K562 (cell line): ENCODE data around the gene CREB3L2. TPM values are rescaled to one million over a fixed set of nuclear protein-coding genes. Genes with fewer than 3 reads are reported as not detected.

ENCODE experiments used
- BDP1 ChIP-seq: IDR thresholded peaks from 3 replicates; pipeline ENCODE4 v1.6.1; 2011; ENCODE audit not compliant: insufficient read length, insufficient read depth
- BHLHE40 ChIP-seq: IDR thresholded peaks from 2 replicates; pipeline ENCODE4 v1.6.1; 2011; ENCODE audit warnings: low read length, improper control_type of control experiment
- CBX8 ChIP-seq: fragments of 200-600 bp; sonication (generic); IDR thresholded peaks from 2 replicates; pipeline ENCODE4 v1.6.1; 2012; ENCODE audit warnings: borderline replicate concordance, mixed run types, low read depth, mild to moderate bottlenecking, moderate library complexity, mixed read lengths, low read length, control low read depth, inconsistent platforms; ENCODE audit not compliant: poor library complexity, severe bottlenecking; ENCODE audit errors: extremely low read depth
- CEBPB ChIP-seq: fragments of 450-650 bp; IDR thresholded peaks from 2 replicates; pipeline ENCODE4 v1.6.1; 2016; ENCODE audit warnings: missing genetic modification characterization, missing compliant biosample characterization
- CGGBP1 ChIP-seq: fragments of 250-450 bp; sonication (Bioruptor Pico); IDR thresholded peaks from 2 replicates; pipeline ENCODE4 v1.9.0; 2021; ENCODE audit warnings: mild to moderate bottlenecking
- CREB3 ChIP-seq: fragments of 450-650 bp; conservative IDR thresholded peaks from 2 replicates; pipeline ENCODE4 v1.6.1; 2016; ENCODE audit warnings: missing genetic modification characterization, low read depth, mild to moderate bottlenecking, missing compliant biosample characterization, moderate library complexity
- FOXA3 ChIP-seq, 2 experiments: fragments of 450-650 bp in 1 of 2; sonication (generic) in 1 of 2; formaldehyde crosslinking; IDR thresholded peaks in 1 of 2; conservative IDR thresholded peaks in 1 of 2; 2 replicates each; pipeline versions ENCODE4 v1.4.0 to v1.8.0; 2020 to 2022; ENCODE audit warnings: mild to moderate bottlenecking in 2 of 2, missing genetic modification reagents in 1 of 2
- KAT2B ChIP-seq: IDR thresholded peaks from one replicate; pipeline ENCODE4 v1.6.1; 2012; ENCODE audit warnings: low read depth, mild to moderate bottlenecking, control low read depth, inconsistent platforms, low read length, moderate library complexity
- MTF1 ChIP-seq: fragments of 250-450 bp; sonication (Bioruptor Pico); IDR thresholded peaks from 2 replicates; pipeline ENCODE4 v1.9.0; 2021; ENCODE audit warnings: moderate library complexity, mild to moderate bottlenecking, inconsistent platforms, borderline replicate concordance
- PATZ1 ChIP-seq: fragments of 250-450 bp; sonication (Bioruptor Pico); IDR thresholded peaks from 2 replicates; pipeline ENCODE4 v1.5.0; 2020; ENCODE audit warnings: mild to moderate bottlenecking, borderline replicate concordance
- POU5F1 ChIP-seq: fragments of 150-350 bp; IDR thresholded peaks from 2 replicates; pipeline ENCODE4 v1.6.1; 2014; ENCODE audit warnings: borderline replicate concordance, low read length, low read depth, mild to moderate bottlenecking; ENCODE audit not compliant: partially characterized antibody
- RNF2 ChIP-seq: sonication (generic); IDR thresholded peaks from 2 replicates; pipeline ENCODE4 v1.6.1; 2016
- RNF219 ChIP-seq: fragments of 250-450 bp; sonication (Bioruptor Pico); IDR thresholded peaks from 2 replicates; pipeline ENCODE4 v1.5.0; 2022; ENCODE audit warnings: mild to moderate bottlenecking
- SP1 ChIP-seq: sonication (generic); formaldehyde crosslinking; IDR thresholded peaks from 2 replicates; pipeline ENCODE4 v1.8.1; 2022; ENCODE audit warnings: mild to moderate bottlenecking, missing genetic modification reagents
- SPI1 ChIP-seq: IDR thresholded peaks from 2 replicates; pipeline ENCODE4 v1.6.1; 2011; ENCODE audit warnings: low read depth, low read length, control low read depth, borderline replicate concordance
- SRSF9 ChIP-seq: fragments of 200-400 bp; formaldehyde crosslinking; IDR thresholded peaks from 2 replicates; pipeline ENCODE4 v1.6.1; 2017; ENCODE audit warnings: low read depth, low read length, borderline replicate concordance
- TFAM ChIP-seq: fragments of 250-450 bp; sonication (Bioruptor Pico); conservative IDR thresholded peaks from 2 replicates; pipeline ENCODE4 v1.5.0; 2021; ENCODE audit warnings: mild to moderate bottlenecking, moderate library complexity
- ZFX ChIP-seq: sonication (generic); formaldehyde crosslinking; IDR thresholded peaks from 2 replicates; pipeline ENCODE4 v1.8.0; 2022; ENCODE audit warnings: mild to moderate bottlenecking, missing genetic modification reagents, moderate library complexity
- ZNF133 ChIP-seq: fragments of 250-450 bp; sonication (Bioruptor Pico); IDR thresholded peaks from 2 replicates; pipeline ENCODE4 v1.4.0; 2020; ENCODE audit warnings: mild to moderate bottlenecking
- ZNF449 ChIP-seq: fragments of 250-450 bp; sonication (Bioruptor Pico); IDR thresholded peaks from 2 replicates; pipeline ENCODE4 v1.8.0; 2022; ENCODE audit warnings: moderate library complexity, mild to moderate bottlenecking, inconsistent platforms
- polyA plus RNA-seq, 8 experiments: library from polyadenylated mRNA; depleted of rRNA in 4 of 8; stranded (reverse) in 5 of 8; unstranded in 3 of 8; fragments of >200 nt; fragmentation: Nextera tagmentation in 2 of 8; fragmentation: Illumina TruSeq in 1 of 8; extraction: Ambion mirVana in 2 of 8; extraction: Trizol in 1 of 8; gene quantifications; 2 replicates each; pipeline versions ENCODE4 v1.2.1 to v1.2.3, GENCODE V29; 2011 to 2014; ENCODE audit warnings: inconsistent platforms in 1 of 8, missing spikeins in 1 of 8
- total RNA-seq, 7 experiments: library from RNA; depleted of rRNA in 6 of 7; stranded (reverse); fragments of >200 nt in 6 of 7; fragmentation: Illumina TruSeq in 2 of 7; extraction: Trizol in 2 of 7; gene quantifications; 2 replicates each; pipeline versions ENCODE4 v1.2.1 to v1.2.3, GENCODE V29; 2011 to 2021; ENCODE audit warnings: low replicate concordance in 1 of 7

CREB3L2 gene
- total and polyA plus RNA-seq, 9 of the 15 experiments (the other 6 are each of a cell fraction or from before 2014, with no cell fraction given), result 7.1 to 45.6 (median 15.8) TPM

- TF ChIP-seq PATZ1 (CRISPR knock-in tag) (no peak), BHLHE40 (0 out of 2 replicates have a peak, but pooled peaks have one; percentile 41), CEBPB (tag) (no peak), CREB3 (tag) (peak; percentile 56; the same call in 1 of the 2 replicates), TFAM (CRISPR knock-in tag) (no peak), POU5F1 (no peak), MTF1 (CRISPR knock-in tag) (no peak), ZFX (no peak), FOXA3 (CRISPR knock-in tag; conservative IDR thresholded peaks at IDR 0.05 in 1 of 2, IDR thresholded peaks at IDR 0.05 in 1 of 2) (peak; percentile 81 to 89), KAT2B (no peak), RNF2 (no peak), ZNF449 (CRISPR knock-in tag) (no peak), SP1 (CRISPR knock-in tag) (no peak), BDP1 (no peak), ZNF133 (CRISPR knock-in tag) (no peak), RNF219 (CRISPR knock-in tag) (no peak), SPI1 (no peak), CBX8 (no peak), SRSF9 (no peak), CGGBP1 (no peak)
These were observed 9.8 kb downstream of the CREB3L2 start (continued) for GRCh38 chr7:137992104-137992549.
